GM12801 (cell line): ENCODE data around the gene ITGA11.

Experiments used
- CTCF ChIP-seq: IDR thresholded peaks from one replicate; pipeline ENCODE4 v1.5.1; 2011; ENCODE audit warnings: control low read depth; ENCODE audit not compliant: insufficient read length; ENCODE audit errors: extremely low read depth

ITGA11 gene

GRCh38 chr15:68369931-68370767 is 61.8 kb downstream of the ITGA11 start:
- TF ChIP-seq CTCF = no peak

GRCh38 chr15:68368731-68369435 is 63.1 kb downstream of the ITGA11 start:
- TF ChIP-seq CTCF = no peak

GRCh38 chr15:68367992-68368391 is 64.0 kb downstream of the ITGA11 start:
- TF ChIP-seq CTCF = no peak

- no peak for TF ChIP-seq CTCF
Measured at GRCh38 chr15:68367226-68367625, 64.7 kb downstream of the ITGA11 start.

- no peak for TF ChIP-seq CTCF
Measured at GRCh38 chr15:68366314-68366713, 65.6 kb downstream of the ITGA11 start.

- TF ChIP-seq CTCF = no peak
Measured at GRCh38 chr15:68365770-68366169, 66.2 kb downstream of the ITGA11 start.

GRCh38 chr15:68365140-68365745 is 66.7 kb downstream of the ITGA11 start:
- TF ChIP-seq CTCF = no peak
